ENCODE results near the gene ACP7.
"Not testable (repeated sequence)": the region's sequence is repeated elsewhere in the genome, so short reads cannot be mapped to it uniquely, and the experiment has no call there.

Gene ACP7

GRCh38 chr19:39078436-39079200, 5.5 kb upstream of the ACP7 start:
- DNase-seq (ENCODE audit: low spot score), result peak; percentile 98

GRCh38 chr19:39080431-39080830, 3.7 kb upstream of the ACP7 start:
- peak; percentile 52 for DNase-seq (ENCODE audit: low spot score)

- no peak for DNase-seq (ENCODE audit: low spot score)
Observed at GRCh38 chr19:39082167-39082566, 2.0 kb upstream of the ACP7 start.

- DNase-seq (ENCODE audit: low spot score), result peak; percentile 68
Observed at GRCh38 chr19:39082745-39083598, 1.2 kb upstream of the ACP7 start.

GRCh38 chr19:39083599-39083982, 577 bp upstream of the ACP7 start:
- DNase-seq (ENCODE audit: low spot score), result no peak

- DNase-seq (ENCODE audit: low spot score), result peak; percentile 85
Observed at GRCh38 chr19:39084732-39085080, 538 bp downstream of the ACP7 start.

- no peak for DNase-seq (ENCODE audit: low spot score)
Observed at GRCh38 chr19:39085392-39085791, 1.2 kb downstream of the ACP7 start.

GRCh38 chr19:39086386-39086785, 2.2 kb downstream of the ACP7 start:
- no peak for DNase-seq (ENCODE audit: low spot score)

- DNase-seq (ENCODE audit: low spot score), result no peak
Observed at GRCh38 chr19:39087907-39088686, 3.9 kb downstream of the ACP7 start.

GRCh38 chr19:39090016-39090415, 5.8 kb downstream of the ACP7 start:
- not testable (repeated sequence) for DNase-seq (ENCODE audit: low spot score)

- DNase-seq (ENCODE audit: low spot score), result no peak
Observed at GRCh38 chr19:39090881-39091280, 6.7 kb downstream of the ACP7 start.

- not testable (repeated sequence) for DNase-seq (ENCODE audit: low spot score)
Observed at GRCh38 chr19:39095799-39096540, 11.8 kb downstream of the ACP7 start.

GRCh38 chr19:39097299-39097698, 13.1 kb downstream of the ACP7 start:
- no peak for DNase-seq (ENCODE audit: low spot score)

- no peak for DNase-seq (ENCODE audit: low spot score)
Observed at GRCh38 chr19:39097721-39098120, 13.6 kb downstream of the ACP7 start.

- no peak for DNase-seq (ENCODE audit: low spot score)
Observed at GRCh38 chr19:39098365-39099269, 14.4 kb downstream of the ACP7 start.

GRCh38 chr19:39099341-39099740, 15.2 kb downstream of the ACP7 start:
- no peak for DNase-seq (ENCODE audit: low spot score)

GRCh38 chr19:39100500-39101166, 16.5 kb downstream of the ACP7 start:
- DNase-seq (ENCODE audit: low spot score), result no peak

- DNase-seq (ENCODE audit: low spot score), result no peak
Observed at GRCh38 chr19:39103151-39103550, 19.0 kb downstream of the ACP7 start.

- DNase-seq (ENCODE audit: low spot score), result no peak
Observed at GRCh38 chr19:39104186-39104596, 20.0 kb downstream of the ACP7 start.

GRCh38 chr19:39106194-39106593, 22.0 kb downstream of the ACP7 start:
- no peak for DNase-seq (ENCODE audit: low spot score)
